Fibroblast of peridontal ligament (primary cell): ENCODE results near the gene HILPDA.
"Not testable (repeated sequence)": the region's sequence is repeated elsewhere in the genome, so short reads cannot be mapped to it uniquely, and the experiment has no call there.

ENCODE experiments used
- DNase-seq: peaks from one replicate; pipeline ENCODE4 v3.0.0-alpha.2; 2010; ENCODE audit errors: extremely low read depth

Gene HILPDA

GRCh38 chr7:128431754-128432153, 23.9 kb upstream of the HILPDA start:
- DNase-seq: no peak

GRCh38 chr7:128434413-128435326, 21.0 kb upstream of the HILPDA start:
- DNase-seq: no peak

GRCh38 chr7:128435327-128435686, 20.4 kb upstream of the HILPDA start:
- no peak for DNase-seq

- DNase-seq: no peak
Observed at GRCh38 chr7:128437426-128438332, 18.0 kb upstream of the HILPDA start.

GRCh38 chr7:128442356-128442755, 13.3 kb upstream of the HILPDA start:
- DNase-seq: no peak

- no peak for DNase-seq
Observed at GRCh38 chr7:128443831-128444600, 11.7 kb upstream of the HILPDA start.

- DNase-seq: no peak
Observed at GRCh38 chr7:128446306-128446705, 9.4 kb upstream of the HILPDA start.

- DNase-seq: no peak
Observed at GRCh38 chr7:128447941-128448564, 7.6 kb upstream of the HILPDA start.

- DNase-seq: no peak
Observed at GRCh38 chr7:128448751-128449302, 6.9 kb upstream of the HILPDA start.

- DNase-seq: no peak
Observed at GRCh38 chr7:128450409-128450808, 5.3 kb upstream of the HILPDA start.

GRCh38 chr7:128450913-128451312, 4.8 kb upstream of the HILPDA start:
- DNase-seq: no peak

- DNase-seq: no peak
Observed at GRCh38 chr7:128452552-128452951, 3.1 kb upstream of the HILPDA start.

GRCh38 chr7:128453836-128454804, 1.6 kb upstream of the HILPDA start:
- DNase-seq: peak; percentile 79

GRCh38 chr7:128454808-128455542, 703 bp upstream of the HILPDA start:
- peak; percentile 61 for DNase-seq

- no peak for DNase-seq
Observed at GRCh38 chr7:128456255-128456725, 612 bp downstream of the HILPDA start.

- DNase-seq: not testable (repeated sequence)
Observed at GRCh38 chr7:128457385-128457784, 1.7 kb downstream of the HILPDA start.

GRCh38 chr7:128458956-128459355, 3.3 kb downstream of the HILPDA start:
- DNase-seq: no peak

GRCh38 chr7:128459394-128459878, 3.8 kb downstream of the HILPDA start:
- DNase-seq: peak; percentile 74

GRCh38 chr7:128462460-128462859, 6.8 kb downstream of the HILPDA start:
- DNase-seq: no peak
